HEK293 (cell line): Measurements from ENCODE around the gene WDR35.

Source experiments
- GLIS2 ChIP-seq: fragments of 450-650 bp; formaldehyde crosslinking; IDR thresholded peaks from 2 replicates; pipeline ENCODE4 v1.5.1; 2016; ENCODE audit warnings: missing biosample characterization, missing genetic modification characterization
- KLF7 ChIP-seq: fragments of 450-650 bp; formaldehyde crosslinking; IDR thresholded peaks from 2 replicates; pipeline ENCODE4 v1.5.1; 2016; ENCODE audit warnings: missing biosample characterization, missing genetic modification characterization, borderline replicate concordance
- KLF8 ChIP-seq: fragments of 450-650 bp; formaldehyde crosslinking; IDR thresholded peaks from 2 replicates; pipeline ENCODE4 v1.5.1; 2016; ENCODE audit warnings: missing biosample characterization, missing genetic modification characterization
- OSR2 ChIP-seq: fragments of 450-650 bp; formaldehyde crosslinking; IDR thresholded peaks from 2 replicates; pipeline ENCODE4 v1.5.1; 2016; ENCODE audit warnings: missing biosample characterization, missing genetic modification characterization
- PRDM1 ChIP-seq: fragments of 450-650 bp; formaldehyde crosslinking; IDR thresholded peaks from 2 replicates; pipeline ENCODE4; 2016; ENCODE audit warnings: missing biosample characterization, missing genetic modification characterization
- PRDM2 ChIP-seq: fragments of 450-650 bp; formaldehyde crosslinking; IDR thresholded peaks from 2 replicates; pipeline ENCODE4 v1.5.1; 2016; ENCODE audit warnings: missing biosample characterization, missing genetic modification characterization, borderline replicate concordance
- RBAK ChIP-seq: fragments of 450-650 bp; formaldehyde crosslinking; IDR thresholded peaks from 2 replicates; pipeline ENCODE4 v1.5.1; 2016; ENCODE audit warnings: missing biosample characterization, missing genetic modification characterization
- SALL2 ChIP-seq: fragments of 450-650 bp; formaldehyde crosslinking; IDR thresholded peaks from 2 replicates; pipeline ENCODE4 v1.5.0; 2017; ENCODE audit warnings: missing biosample characterization, mild to moderate bottlenecking, missing genetic modification characterization, borderline replicate concordance
- SCRT1 ChIP-seq: fragments of 450-650 bp; formaldehyde crosslinking; IDR thresholded peaks from 2 replicates; pipeline ENCODE4 v1.5.1; 2016; ENCODE audit warnings: missing biosample characterization, missing genetic modification characterization, borderline replicate concordance
- SP2 ChIP-seq: fragments of 450-650 bp; formaldehyde crosslinking; IDR thresholded peaks from 2 replicates; pipeline ENCODE4 v1.5.1; 2016; ENCODE audit warnings: missing biosample characterization, missing genetic modification characterization
- TCF7L2 ChIP-seq: IDR thresholded peaks from 2 replicates; pipeline ENCODE4 v1.6.1; 2011; ENCODE audit warnings: low read depth, mild to moderate bottlenecking, inconsistent platforms, low read length, moderate library complexity, borderline replicate concordance
- YY1 ChIP-seq: fragments of 450-650 bp; formaldehyde crosslinking; IDR thresholded peaks from 2 replicates; pipeline ENCODE4 v1.5.1; 2018; ENCODE audit warnings: missing biosample characterization, missing genetic modification characterization
- ZBTB20 ChIP-seq: fragments of 450-650 bp; formaldehyde crosslinking; IDR thresholded peaks from 2 replicates; pipeline ENCODE4 v1.5.1; 2016; ENCODE audit warnings: missing biosample characterization, missing genetic modification characterization
- ZFP3 ChIP-seq: fragments of 450-650 bp; formaldehyde crosslinking; IDR thresholded peaks from 2 replicates; pipeline ENCODE4 v1.5.1; 2016; ENCODE audit warnings: low read depth, missing biosample characterization, missing genetic modification characterization
- ZFP41 ChIP-seq: fragments of 450-650 bp; formaldehyde crosslinking; IDR thresholded peaks from 2 replicates; pipeline ENCODE4 v1.5.1; 2016; ENCODE audit warnings: missing biosample characterization, missing genetic modification characterization, borderline replicate concordance
- ZNF132 ChIP-seq: fragments of 450-650 bp; formaldehyde crosslinking; IDR thresholded peaks from 2 replicates; pipeline ENCODE4 v1.5.1; 2017; ENCODE audit warnings: missing biosample characterization, missing genetic modification characterization, borderline replicate concordance
- ZNF138 ChIP-seq: fragments of 450-650 bp; formaldehyde crosslinking; IDR thresholded peaks from 2 replicates; pipeline ENCODE4 v1.5.1; 2016; ENCODE audit warnings: missing biosample characterization, missing genetic modification characterization, borderline replicate concordance
- ZNF223 ChIP-seq: fragments of 450-650 bp; formaldehyde crosslinking; IDR thresholded peaks from 2 replicates; pipeline ENCODE4 v1.5.1; 2016; ENCODE audit warnings: missing biosample characterization, missing genetic modification characterization
- ZNF239 ChIP-seq: fragments of 450-650 bp; formaldehyde crosslinking; IDR thresholded peaks from 2 replicates; pipeline ENCODE4 v1.5.1; 2016; ENCODE audit warnings: missing biosample characterization, missing genetic modification characterization
- ZNF266 ChIP-seq: fragments of 450-650 bp; formaldehyde crosslinking; IDR thresholded peaks from 2 replicates; pipeline ENCODE4 v1.5.1; 2016; ENCODE audit warnings: missing biosample characterization, missing genetic modification characterization, low read depth
- ZNF394 ChIP-seq: fragments of 450-650 bp; formaldehyde crosslinking; IDR thresholded peaks from 2 replicates; pipeline ENCODE4 v1.5.1; 2016; ENCODE audit warnings: missing biosample characterization, missing genetic modification characterization, mild to moderate bottlenecking, moderate library complexity, borderline replicate concordance
- ZNF404 ChIP-seq: fragments of 450-650 bp; formaldehyde crosslinking; IDR thresholded peaks from 2 replicates; pipeline ENCODE4 v1.5.1; 2017; ENCODE audit warnings: missing biosample characterization, missing genetic modification characterization
- ZNF473 ChIP-seq: fragments of 450-650 bp; formaldehyde crosslinking; IDR thresholded peaks from 2 replicates; pipeline ENCODE4 v1.5.1; 2017; ENCODE audit warnings: missing biosample characterization, missing genetic modification characterization
- ZNF488 ChIP-seq: fragments of 450-650 bp; formaldehyde crosslinking; IDR thresholded peaks from 2 replicates; pipeline ENCODE4 v1.5.1; 2016; ENCODE audit warnings: missing biosample characterization, missing genetic modification characterization
- ZNF529 ChIP-seq: fragments of 450-650 bp; formaldehyde crosslinking; IDR thresholded peaks from 2 replicates; pipeline ENCODE4 v1.5.1; 2017; ENCODE audit warnings: missing genetic modification characterization, missing biosample characterization; ENCODE audit not compliant: insufficient replicate concordance
- ZNF544 ChIP-seq: fragments of 450-650 bp; formaldehyde crosslinking; IDR thresholded peaks from 2 replicates; pipeline ENCODE4 v1.5.0; 2017; ENCODE audit warnings: missing biosample characterization, missing genetic modification characterization
- ZNF571 ChIP-seq: fragments of 450-650 bp; formaldehyde crosslinking; IDR thresholded peaks from 2 replicates; pipeline ENCODE4 v1.5.0; 2017; ENCODE audit warnings: missing biosample characterization, missing genetic modification characterization
- ZNF580 ChIP-seq: fragments of 450-650 bp; formaldehyde crosslinking; IDR thresholded peaks from 2 replicates; pipeline ENCODE4 v1.5.1; 2016; ENCODE audit warnings: missing biosample characterization, missing genetic modification characterization
- ZNF623 ChIP-seq: fragments of 450-650 bp; formaldehyde crosslinking; IDR thresholded peaks from 2 replicates; pipeline ENCODE4 v1.5.1; 2016; ENCODE audit warnings: missing biosample characterization, missing genetic modification characterization
- ZNF626 ChIP-seq: fragments of 450-650 bp; sonication (Bioruptor Pico); formaldehyde crosslinking; IDR thresholded peaks from 2 replicates; pipeline ENCODE4 v1.5.1; 2018; ENCODE audit warnings: missing biosample characterization, missing genetic modification characterization, inconsistent platforms
- ZNF707 ChIP-seq: fragments of 450-650 bp; formaldehyde crosslinking; IDR thresholded peaks from 2 replicates; pipeline ENCODE4 v1.5.1; 2016; ENCODE audit warnings: missing biosample characterization, missing genetic modification characterization
- ZNF791 ChIP-seq: fragments of 450-650 bp; formaldehyde crosslinking; IDR thresholded peaks from 2 replicates; pipeline ENCODE4 v1.5.1; 2016; ENCODE audit warnings: missing biosample characterization, missing genetic modification characterization
- ZSCAN23 ChIP-seq: fragments of 450-650 bp; formaldehyde crosslinking; IDR thresholded peaks from 2 replicates; pipeline ENCODE4 v1.5.1; 2016; ENCODE audit warnings: missing biosample characterization, missing genetic modification characterization
- ZSCAN5A ChIP-seq: fragments of 450-650 bp; formaldehyde crosslinking; IDR thresholded peaks from 2 replicates; pipeline ENCODE4 v1.5.1; 2016; ENCODE audit warnings: missing biosample characterization, missing genetic modification characterization

WDR35 gene

GRCh38 chr2:19989667-19990415, at the start of gene WDR35 (continued):
- TF ChIP-seq ZNF132 (tag by site-specific recombination): no peak
- peak; percentile 10; the same call in 1 of the 2 replicates for TF ChIP-seq KLF7 (tag by site-specific recombination)
- no peak for TF ChIP-seq ZNF223
- peak; percentile 72 for TF ChIP-seq ZNF394
- TF ChIP-seq ZNF473: no peak
- TF ChIP-seq ZSCAN5A: no peak
- no peak for TF ChIP-seq ZSCAN23 (tag by site-specific recombination)
- TF ChIP-seq ZNF266 (tag by site-specific recombination): no peak
- no peak for TF ChIP-seq OSR2 (tag by site-specific recombination)
- TF ChIP-seq PRDM2: no peak
- no peak for TF ChIP-seq ZNF529 (tag by site-specific recombination)
- TF ChIP-seq RBAK (tag by site-specific recombination): no peak
- no peak for TF ChIP-seq ZBTB20
- no peak for TF ChIP-seq GLIS2 (tag by site-specific recombination)
- peak; percentile 73 for TF ChIP-seq SP2
- no peak for TF ChIP-seq ZNF544 (tag by site-specific recombination)
- TF ChIP-seq ZNF623 (tag by site-specific recombination): no peak
- TF ChIP-seq ZNF488 (tag by site-specific recombination): no peak
- TF ChIP-seq ZNF239: no peak
- no peak for TF ChIP-seq PRDM1
- no peak for TF ChIP-seq ZNF791 (tag by site-specific recombination)
- TF ChIP-seq ZFP3 (tag by site-specific recombination): no peak
- no peak for TF ChIP-seq ZNF571
- no peak for TF ChIP-seq SALL2 (tag by site-specific recombination)
- no peak for TF ChIP-seq ZNF138 (tag by site-specific recombination)
- TF ChIP-seq KLF8 (tag by site-specific recombination): no peak
- TF ChIP-seq ZNF707: no peak
- no peak for TF ChIP-seq ZNF626
- TF ChIP-seq YY1: peak; percentile 25; the same call in 1 of the 2 replicates
- peak; percentile 95 for TF ChIP-seq SCRT1
- TF ChIP-seq ZFP41 (tag by site-specific recombination): no peak
- TF ChIP-seq ZNF580: no peak
- no peak for TF ChIP-seq ZNF404 (tag by site-specific recombination)
- TF ChIP-seq TCF7L2: no peak
